Spleen (tissue), 7 donors: ENCODE measurements around the gene CCDC78.

Experiments
- CTCF ChIP-seq, 11 experiments: fragments of 200-600 bp in 7 of 11; fragments of 450-650 bp in 4 of 11; sonication (generic) in 4 of 11; IDR thresholded peaks in 8 of 11; conservative IDR thresholded peaks in 3 of 11; 1 replicate in 7 of 11; 2 replicates in 4 of 11; pipeline versions ENCODE4 v1.4.0 to v1.8.0; 2016 to 2021; ENCODE audit warnings: antibody characterized with exemption in 11 of 11, inconsistent platforms in 4 of 11, mild to moderate bottlenecking in 1 of 11
- POLR2A ChIP-seq, 3 donors: fragments of 450-650 bp; IDR thresholded peaks; one replicate each; pipeline ENCODE4 v1.5.1; 2017; ENCODE audit warnings: antibody characterized with exemption in 3 of 3, mild to moderate bottlenecking in 1 of 3
- POLR2AphosphoS5 ChIP-seq, 3 donors: sonication (generic); formaldehyde crosslinking; IDR thresholded peaks; one replicate each; pipeline ENCODE4 v1.5.1; 2017; ENCODE audit warnings: antibody characterized with exemption in 3 of 3
- donor health status: DM: no; HTN: no; CAD: no; lungs with moderate emphysema.
- donor health status: DM: no; HTN: no; CAD: no.
- donor health status: DM: no; HTN: no; CAD: no.

GRCh38 chr16:726188-726437 lies 130 bp downstream of the CCDC78 start:
- no peak for TF ChIP-seq CTCF (IDR thresholded peaks at IDR 0.05 in 8 of 11, conservative IDR thresholded peaks at IDR 0.05 in 3 of 11)
- no peak for TF ChIP-seq POLR2A (IDR thresholded peaks at IDR 0.05)
- no peak for TF ChIP-seq POLR2AphosphoS5 (IDR thresholded peaks at IDR 0.05)
